Measurements from ENCODE around the gene ELL.
A peak's percentile ranks its signal among the peaks of the same experiment; 100 is the strongest.

ELL gene

GRCh38 chr19:18558202-18558555 is 36.3 kb upstream of the ELL start:
- no peak for DNase-seq
- no peak for TF ChIP-seq CTCF (IDR thresholded peaks at IDR 0.05; ENCODE audit: low read depth, low read length)
- H3K4me3 ChIP-seq (ENCODE audit: low read depth, low read length) = peak overlapping the region; percentile 69
- no peaks in the 10 kb centered on the region for H3K9me3 ChIP-seq (ENCODE audit: severe bottlenecking)
- H3K27ac ChIP-seq = peak overlapping the region; percentile 25; the same call in 1 of the 2 replicates
- H3K36me3 ChIP-seq = peaks cover 14% of the 10 kb centered on the region
- H3K27me3 ChIP-seq (ENCODE audit: insufficient read depth, low read depth, severe bottlenecking) = no peaks in the 10 kb centered on the region

DNA sequence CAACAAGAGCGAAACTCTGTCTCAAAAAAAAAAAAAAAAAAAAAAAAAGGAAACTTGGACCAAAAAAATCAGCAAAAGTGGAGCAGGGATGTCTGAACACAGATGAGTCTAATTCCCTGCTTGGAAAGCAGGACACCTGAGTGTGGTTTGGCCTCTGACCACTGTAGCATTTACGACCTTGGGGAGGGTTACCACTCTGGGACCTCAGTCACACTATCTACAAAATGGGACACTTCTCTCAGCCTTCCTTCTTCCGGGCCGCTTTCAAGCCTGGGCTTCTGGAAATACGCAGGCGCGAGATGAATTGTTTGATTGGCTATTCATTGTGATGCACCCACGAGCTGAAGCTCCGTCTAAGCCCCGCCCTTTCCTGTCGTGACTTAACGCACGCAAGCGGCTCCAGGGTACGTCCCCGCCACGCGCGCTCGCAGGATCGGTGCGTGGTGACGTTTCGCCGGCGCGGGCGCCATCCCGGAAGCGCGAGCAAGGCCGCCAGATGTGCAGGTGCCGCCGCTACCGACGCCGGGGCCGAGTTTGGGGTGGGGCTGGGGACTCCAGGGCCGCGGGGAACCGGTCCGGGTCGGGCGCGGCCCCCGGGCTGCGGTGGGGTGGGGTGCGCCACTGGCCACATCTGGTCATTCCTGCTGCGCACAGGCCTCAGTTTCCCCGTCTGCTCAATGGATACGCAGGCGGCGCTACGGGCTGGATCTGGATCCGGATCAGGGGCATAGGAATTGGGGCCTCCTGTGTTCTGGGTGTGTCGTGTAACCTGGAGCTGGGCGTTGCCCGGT is 35.7 kb upstream of the ELL start, which contains the start of gene KXD1:
KXD1 (plus strand) TSS at position 460 of the 791 bp plus-strand sequence. CDS start 4,187 bp downstream, outside the sequence.
- Histone ChIP-seq H3K4me3 (ENCODE audit: low read depth, low read length) (peak within 1 kb of the TSS; percentile 69), H3K27ac (peak within 1 kb of the TSS; percentile 25)

GRCh38 chr19:18551631-18552030 is 29.8 kb upstream of the ELL start:
- no peak overlapping the region for H3K4me3 ChIP-seq (ENCODE audit: low read depth, low read length)
- DNase-seq = peak; percentile 34
- no peaks in the 10 kb centered on the region for H3K27me3 ChIP-seq (ENCODE audit: insufficient read depth, low read depth, severe bottlenecking)
- H3K36me3 ChIP-seq = no peaks in the 10 kb centered on the region
- no peaks in the 10 kb centered on the region for H3K9me3 ChIP-seq (ENCODE audit: severe bottlenecking)
- no peak overlapping the region for H3K27ac ChIP-seq
- TF ChIP-seq CTCF (IDR thresholded peaks at IDR 0.05; ENCODE audit: low read depth, low read length) = no peak

More for the DNA sequence above, 35.7 kb upstream of the ELL start, which contains the start of gene KXD1:
- Histone ChIP-seq H3K9me3 (ENCODE audit: severe bottlenecking) (no peaks in the 10 kb centered on the region), H3K27me3 (ENCODE audit: insufficient read depth, low read depth, severe bottlenecking) (no peaks in the 10 kb centered on the region), H3K36me3 (peaks cover 9% of the 10 kb centered on the region)
- TF ChIP-seq CTCF (IDR thresholded peaks at IDR 0.05; ENCODE audit: low read depth, low read length) = no peak
- peak; percentile 97 for DNase-seq

DNA sequence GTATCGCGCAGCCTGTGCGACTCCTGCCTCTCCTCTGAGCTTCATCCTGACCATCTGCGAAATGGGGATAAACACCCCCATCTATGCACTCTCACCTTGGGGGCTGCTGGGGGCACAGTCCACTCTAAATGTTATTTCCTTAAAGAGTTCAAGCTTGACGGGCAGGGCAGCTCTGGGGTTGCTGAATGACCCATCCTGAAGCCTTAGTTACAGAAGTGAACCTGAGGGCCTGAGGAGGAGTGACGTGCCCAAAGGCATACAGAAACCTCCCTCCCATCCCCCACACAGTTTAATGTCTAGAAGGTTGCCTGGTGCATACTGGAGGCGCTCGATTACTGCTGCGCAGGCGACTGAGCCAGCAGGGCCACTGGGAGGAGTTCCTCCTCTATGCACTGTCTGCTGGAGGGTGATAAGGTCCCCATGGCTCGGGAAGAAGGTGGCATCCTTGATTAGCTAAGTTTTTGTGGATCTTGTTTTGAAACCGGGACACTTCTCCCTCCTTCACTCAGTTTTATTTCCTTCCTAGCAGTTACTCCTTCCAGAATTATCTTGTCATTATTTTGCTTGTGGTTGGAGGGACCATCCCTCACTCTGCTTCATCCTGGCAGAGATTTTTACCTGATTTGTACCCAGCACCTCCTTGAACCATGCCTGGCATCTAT is 22.1 kb upstream of the ELL start:
- TF ChIP-seq CTCF (IDR thresholded peaks at IDR 0.05; ENCODE audit: low read depth, low read length) = no peak
- peak; percentile 57 for DNase-seq
- Histone ChIP-seq H3K27ac (no peak overlapping the region), H3K9me3 (ENCODE audit: severe bottlenecking) (no peaks in the 10 kb centered on the region), H3K4me3 (ENCODE audit: low read depth, low read length) (peak overlapping the region; percentile 48), H3K36me3 (peaks cover 24% of the 10 kb centered on the region), H3K27me3 (ENCODE audit: insufficient read depth, low read depth, severe bottlenecking) (no peaks in the 10 kb centered on the region)

GRCh38 chr19:18542941-18543813 is 21.3 kb upstream of the ELL start, which contains the start of gene FKBP8:
Gene FKBP8 (minus strand): TSS chr19:18543573. CDS start chr19:18541970, 1,603 bp downstream.
- Histone ChIP-seq H3K27ac (peak within 1 kb of the TSS; percentile 62), H3K36me3 (peaks cover 26% of the 10 kb centered on the region), H3K9me3 (ENCODE audit: severe bottlenecking) (no peaks in the 10 kb centered on the region), H3K4me3 (ENCODE audit: low read depth, low read length) (peak within 1 kb of the TSS; percentile 59), H3K27me3 (ENCODE audit: insufficient read depth, low read depth, severe bottlenecking) (no peaks in the 10 kb centered on the region)
- no peak for TF ChIP-seq CTCF (IDR thresholded peaks at IDR 0.05; ENCODE audit: low read depth, low read length)
- DNase-seq = peak; percentile 92
